H54 (cell line): ENCODE results near the gene POC1B.
A peak's percentile ranks its signal among the peaks of the same experiment; 100 is the strongest.

ENCODE experiments used
- DNase-seq: peaks from one replicate; pipeline ENCODE4 v3.0.0; 2011; ENCODE audit warnings: low spot score, mixed read lengths; ENCODE audit not compliant: insufficient read length
- FAIRE-seq: peaks from 3 replicates; lab custom pipeline; 2011; peaks lifted over from hg19 to GRCh38; lab: Jason Lieb, UNC
- POLR2A ChIP-seq: IDR thresholded peaks from 2 replicates; pipeline ENCODE4 v1.6.1; 2011; ENCODE audit warnings: low read depth, mild to moderate bottlenecking, low read length

Gene POC1B

DNA sequence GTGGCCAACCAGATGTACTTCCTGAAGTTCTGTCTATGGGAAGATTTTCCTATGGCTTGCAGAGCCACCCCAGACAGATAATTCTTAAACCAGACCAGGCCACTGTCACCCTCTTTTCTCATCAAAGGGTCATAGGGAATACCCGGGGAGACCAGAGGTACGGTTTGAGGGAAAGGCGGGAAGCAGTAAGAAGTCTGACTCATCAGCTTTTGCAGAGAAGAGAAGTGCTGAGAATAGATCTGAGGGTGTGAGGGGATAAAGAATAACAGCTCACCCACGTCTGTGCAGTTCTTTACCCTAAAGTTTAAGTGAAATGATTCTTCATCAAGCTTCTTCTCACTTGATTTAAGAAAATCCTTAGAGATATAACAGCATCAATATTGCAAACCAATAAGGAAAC lies 21.3 kb upstream of the POC1B start:
- FAIRE-seq (no peak), DNase-seq (no peak)
- TF ChIP-seq POLR2A = no peak

GRCh38 chr12:89546151-89546550 lies 20.3 kb upstream of the POC1B start:
- no peak for TF ChIP-seq POLR2A
- DNase-seq (no peak), FAIRE-seq (no peak)

DNA sequence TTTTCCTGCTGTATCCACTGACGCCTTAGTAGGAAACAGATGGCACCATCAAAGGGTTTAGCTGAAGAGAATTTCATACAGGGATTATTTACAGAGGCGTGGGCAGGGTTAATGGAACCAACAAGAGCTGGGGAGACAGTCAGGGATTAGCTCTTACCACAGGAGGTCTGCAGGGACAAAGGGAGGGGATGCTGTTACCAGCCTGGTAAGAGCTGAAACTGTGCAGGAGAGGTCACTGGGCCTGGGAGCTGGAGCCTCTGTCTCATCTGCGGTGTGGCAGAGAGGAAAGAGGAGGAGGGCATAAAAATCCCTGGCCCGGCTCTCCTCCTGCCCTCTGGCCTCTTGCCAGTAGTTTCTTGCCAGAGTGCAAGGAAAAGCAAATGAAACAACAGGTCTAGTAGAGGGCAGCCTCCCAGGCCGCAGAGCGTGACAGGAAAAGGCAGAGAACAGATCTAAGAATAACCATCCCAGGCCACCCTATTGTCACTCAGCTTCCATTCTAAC lies 18.9 kb upstream of the POC1B start:
- DNase-seq (no peak), FAIRE-seq (no peak)
- no peak for TF ChIP-seq POLR2A

GRCh38 chr12:89544022-89544421 lies 18.2 kb upstream of the POC1B start:
- DNase-seq = no peak
- FAIRE-seq = no peak
- TF ChIP-seq POLR2A = no peak

DNA sequence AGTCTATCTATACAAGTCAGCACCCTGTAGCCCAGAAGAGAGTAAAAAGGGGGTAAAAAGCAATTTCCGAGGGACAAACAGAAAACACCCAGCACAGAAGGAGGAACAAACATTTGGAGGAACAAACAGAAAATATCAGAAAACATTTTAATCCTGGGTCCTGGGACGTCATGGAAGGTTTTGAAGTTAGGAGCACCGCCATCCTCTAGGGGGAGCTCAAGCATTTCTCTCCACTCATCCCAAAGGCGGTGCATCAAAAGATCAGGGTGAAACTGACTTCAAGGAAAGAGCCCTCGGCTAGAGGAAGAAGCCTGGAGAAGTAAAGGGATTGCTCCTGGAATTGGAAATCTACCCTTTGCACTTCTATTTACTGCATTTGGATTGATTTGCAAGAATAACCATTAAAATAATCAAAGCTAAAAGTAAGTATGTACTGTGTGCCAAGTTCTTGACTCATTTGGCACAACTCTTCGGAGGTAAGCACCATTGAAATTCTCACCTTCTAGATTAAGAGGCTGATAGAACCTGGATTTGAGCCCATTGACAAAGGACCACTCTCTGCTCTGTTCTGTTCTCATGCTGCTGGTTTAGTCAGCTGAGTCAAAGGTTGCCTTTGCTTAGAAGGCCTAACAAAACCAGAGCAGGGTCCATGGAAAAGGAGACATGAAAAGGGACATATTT lies 17.2 kb upstream of the POC1B start:
- FAIRE-seq (no peak), DNase-seq (peak; percentile 39)
- TF ChIP-seq POLR2A = no peak

DNA sequence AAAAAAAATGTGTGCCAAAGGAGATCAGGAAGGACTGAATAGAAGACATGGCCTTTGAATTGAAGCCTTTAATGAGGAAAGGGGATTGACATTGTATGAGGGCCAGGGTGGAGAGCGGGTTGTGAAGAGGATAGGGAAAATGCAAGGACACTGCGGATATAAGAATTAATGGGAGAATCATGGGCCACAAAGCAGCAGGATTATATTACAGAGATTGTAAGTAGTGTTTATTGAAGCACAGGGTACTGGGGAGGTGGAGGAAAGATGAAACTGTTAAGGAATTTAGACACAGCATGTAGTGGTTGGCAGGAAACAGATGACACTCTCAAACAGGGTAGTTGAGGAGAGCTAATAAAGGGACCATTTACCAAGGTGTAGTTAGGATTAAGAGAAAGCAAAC lies 16.4 kb upstream of the POC1B start:
- no peak for FAIRE-seq
- no peak for TF ChIP-seq POLR2A
- no peak for DNase-seq

DNA sequence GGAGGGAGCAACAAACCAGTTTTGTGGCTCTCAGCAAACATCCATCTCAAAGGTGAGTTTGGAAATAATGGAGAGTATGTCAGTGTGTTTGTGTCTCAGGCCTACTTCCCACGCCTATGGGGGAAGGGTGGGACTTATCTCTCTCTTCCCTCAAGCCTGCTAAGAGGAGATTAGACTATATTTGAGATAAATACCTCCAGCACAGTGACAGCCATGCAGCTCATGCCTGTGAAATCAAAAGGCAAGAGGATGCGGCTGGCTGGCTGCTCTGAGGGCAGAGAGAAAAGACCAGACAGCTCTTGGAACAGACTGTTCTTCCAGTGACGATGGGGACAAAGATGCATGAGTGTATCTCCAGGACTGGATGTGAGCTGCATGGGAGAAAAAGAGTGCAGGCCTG lies 14.7 kb upstream of the POC1B start:
- DNase-seq (no peak), FAIRE-seq (no peak)
- no peak for TF ChIP-seq POLR2A

DNA sequence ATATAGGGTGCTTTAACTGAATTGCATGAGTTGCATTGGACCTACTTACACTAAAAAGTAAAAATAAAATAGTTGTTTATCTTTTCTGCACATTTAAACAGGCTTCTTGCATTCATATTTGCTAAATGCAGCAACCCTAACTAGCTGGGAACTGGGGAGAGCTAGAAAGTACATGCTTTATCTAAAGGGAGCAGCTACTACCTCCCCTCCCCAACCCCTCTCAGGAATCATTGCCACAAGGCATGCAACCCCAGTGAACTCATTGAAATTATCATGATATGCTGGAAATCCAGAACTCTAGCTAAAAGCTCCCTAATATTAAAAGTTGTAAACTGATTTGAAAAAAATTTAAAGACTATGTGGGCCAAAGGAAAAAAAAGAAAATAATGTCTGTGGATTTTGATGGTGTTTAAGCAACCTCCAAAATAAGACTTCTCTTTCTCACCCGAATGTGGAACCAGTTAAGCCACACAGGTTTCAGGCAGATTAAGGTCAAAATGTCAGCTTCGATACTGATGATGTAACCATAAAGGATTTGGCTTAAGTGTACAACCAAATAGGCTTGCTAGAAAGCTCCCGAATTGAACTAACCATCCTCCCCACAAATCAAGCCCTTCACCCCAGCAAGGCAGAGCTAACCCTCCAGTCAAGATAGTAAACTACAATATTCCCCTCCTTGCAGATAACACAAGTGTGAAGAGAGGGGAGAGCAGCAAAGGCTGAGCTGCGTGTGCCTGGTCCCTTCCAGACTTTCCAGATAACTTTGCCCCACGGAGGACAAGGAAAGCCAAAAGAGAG lies 13.8 kb upstream of the POC1B start:
- no peak for DNase-seq
- FAIRE-seq = no peak

DNA sequence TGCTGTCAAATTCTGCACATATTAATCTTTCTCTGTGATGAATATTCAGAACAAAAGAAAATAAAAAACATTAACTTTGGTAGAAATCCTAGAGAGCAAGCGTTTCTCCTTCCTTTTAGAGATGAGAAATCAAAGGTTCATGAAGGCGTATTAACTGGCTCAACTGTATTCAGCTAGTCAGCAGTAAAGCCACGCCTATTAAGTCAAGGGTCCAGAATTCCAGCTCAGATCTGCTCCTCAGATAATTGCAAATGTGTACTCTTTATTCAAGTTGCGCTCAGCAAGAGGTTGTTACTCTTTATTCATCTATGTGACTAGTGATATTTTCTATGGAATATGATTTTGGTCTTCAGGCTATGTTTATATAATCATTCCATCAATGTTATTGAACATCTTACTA lies 13.1 kb upstream of the POC1B start:
- DNase-seq (no peak), FAIRE-seq (no peak)
- TF ChIP-seq POLR2A = no peak

More for the DNA sequence above, 13.8 kb upstream of the POC1B start:
- TF ChIP-seq POLR2A = no peak

DNA sequence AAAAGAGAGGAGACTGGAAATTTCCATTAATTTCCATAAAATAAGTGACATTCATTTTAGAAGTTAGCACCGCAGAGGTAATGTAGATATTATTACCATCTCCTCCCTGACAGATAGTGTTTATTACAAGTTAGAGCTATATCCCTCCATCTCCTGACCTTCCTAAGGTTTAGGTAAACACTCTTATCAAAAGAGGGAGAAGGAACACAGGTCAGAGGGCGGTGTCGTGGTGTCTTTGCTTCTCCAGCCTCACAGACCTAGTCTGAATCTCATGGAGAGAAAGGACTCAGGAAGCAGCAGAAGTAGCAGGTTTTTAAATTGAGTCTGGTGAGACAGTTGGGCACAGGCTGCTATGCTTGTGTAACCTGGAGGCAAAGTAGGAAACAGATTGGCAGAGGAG lies 11.5 kb upstream of the POC1B start:
- TF ChIP-seq POLR2A = no peak
- FAIRE-seq (no peak), DNase-seq (no peak)

- DNase-seq (peak; percentile 37), FAIRE-seq (peak; percentile 82)
- TF ChIP-seq POLR2A = no peak
These were observed 3.9 kb upstream of the POC1B start for GRCh38 chr12:89529738-89530137.

DNA sequence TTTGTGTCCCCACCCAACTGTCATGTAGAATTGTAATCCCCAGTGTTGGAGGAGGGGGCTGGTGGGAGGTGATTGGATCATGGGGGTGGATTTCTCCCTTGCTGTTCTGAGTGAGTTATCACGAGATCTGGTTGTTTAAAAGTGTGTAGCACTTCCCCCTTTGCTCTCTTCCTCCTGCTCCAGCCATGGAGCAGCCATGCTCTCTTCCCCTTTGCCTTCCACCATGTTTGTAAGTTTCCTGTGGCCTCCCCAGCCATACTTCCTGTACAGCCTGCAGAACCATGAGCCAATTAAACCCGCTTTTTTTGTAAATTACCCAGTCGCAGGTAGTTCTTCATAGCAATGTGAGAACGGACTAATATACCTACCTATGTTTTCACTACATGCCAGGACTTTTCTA lies 2.6 kb upstream of the POC1B start:
- DNase-seq (no peak), FAIRE-seq (no peak)

GRCh38 chr12:89525305-89525823 lies 483 bp downstream of the POC1B start:
- peak; percentile 27 for DNase-seq

More for the DNA sequence above, 2.6 kb upstream of the POC1B start:
- TF ChIP-seq POLR2A = no peak

More at GRCh38 chr12:89525305-89525823, 483 bp downstream of the POC1B start:
- no peak for TF ChIP-seq POLR2A
- no peak for FAIRE-seq
